ENCODE data around the gene CD44. TPM values are rescaled to one million over a fixed set of nuclear protein-coding genes. Genes with fewer than 3 reads are reported as not detected.
A peak's percentile ranks its signal among the peaks of the same experiment; 100 is the strongest.

The CD44 gene
- total and polyA plus RNA-seq, 10 of the 15 experiments (the other 5 are each of a cell fraction or from before 2014, with no cell fraction given) = 57.1 to 293 (median 120) TPM

- no TSS peak for BruUV-seq (replicated peaks)
- in situ Hi-C loops (cut with MboI) = no loop called here
- Histone ChIP-seq H3K27ac (ENCODE audit: control insufficient read depth, insufficient read depth) (no peak overlapping the region), H3K9me3 (replicated peaks; ENCODE audit: control insufficient read depth, insufficient read depth, low read length) (no peaks in the 10 kb centered on the region), H3K36me3 (ENCODE audit: control insufficient read depth in 2 of 2, insufficient read depth in 2 of 2, low read length in 1 of 2) (peaks cover 0 to 2% of the 10 kb centered on the region in 2 experiments; a peak in 2 of 4 replicates), H3K4me3 (no peak overlapping the region), H4K20me1 (ENCODE audit: control insufficient read depth, insufficient read depth) (no peaks in the 10 kb centered on the region), H3K27me3 (replicated peaks in 1 of 2; ENCODE audit: control insufficient read depth in 2 of 2, insufficient read depth in 2 of 2, low read length in 1 of 2) (no peaks in the 10 kb centered on the region), H3K9ac (ENCODE audit: control insufficient read depth, insufficient read depth, low read length) (0 out of 2 replicates have a peak overlapping the region, but pooled peaks have one; percentile 8), H3K4me1 (ENCODE audit: control insufficient read depth, insufficient read depth, low read length) (peaks cover 52% of the 10 kb centered on the region), H3K4me2 (ENCODE audit: control insufficient read depth, insufficient read depth) (peak overlapping the region; percentile 53), H2AFZ (ENCODE audit: control insufficient read depth, low read depth, low read length) (no peak overlapping the region), H3K79me2 (ENCODE audit: control insufficient read depth, insufficient read depth, low read length) (peaks cover 51% of the 10 kb centered on the region)
- FAIRE-seq = no peak
- RAD21 ChIA-PET (ENCODE audit: unreplicated experiment) = interaction anchor here (0.7 to 7.5 kb wide), 24 partner anchors 9 to 229 kb away, joined by 3 to 56 read pairs (median 5); partner anchors contain the start of gene CD44
- CTCF ChIA-PET = interaction anchor here (0.6 to 8.1 kb wide), 34 partner anchors 9 to 577 kb away, joined by 3 to 111 read pairs (median 4); partner anchors contain the start of gene CD44
- no peak for DNase-seq (ENCODE audit: low read depth, low spot score)
- ATAC-seq = no peak
- SMC1A ChIA-PET (ENCODE audit: uncharacterized antibody, unreplicated experiment) = interaction anchor here (0.6 to 16.2 kb wide), 33 partner anchors 8 to 241 kb away, joined by 3 to 260 read pairs (median 4); partner anchors contain the start of gene CD44
- intact Hi-C loops (cut with micrococcal nuclease; ENCODE audit: unreplicated experiment) = no loop called here
- POLR2A ChIA-PET = interaction anchor here (1.0 to 4.3 kb wide), 7 partner anchors 9 to 163 kb away, joined by 3 to 22 read pairs (median 5); partner anchors contain the start of gene CD44
- 18% methylated on average over 2 of the region's 2 CpGs for WGBS (ENCODE audit: insufficient coverage, insufficient replicate concordance, low lambda C conversion rate, missing lambda C conversion rate)
- TF ChIP-seq PAX8 (IDR thresholded peaks at IDR 0.05) (no peak), MTA3 (IDR thresholded peaks at IDR 0.05; ENCODE audit: borderline replicate concordance, low read length) (no peak), PAX5 (IDR thresholded peaks at IDR 0.05; ENCODE audit: borderline replicate concordance, low read depth, low read length) (0 out of 2 replicates have a peak, but pooled peaks have one; percentile 32), ESRRA (IDR thresholded peaks at IDR 0.05; ENCODE audit: low read length) (no peak), NFIC (IDR thresholded peaks at IDR 0.05; ENCODE audit: low read depth, low read length) (0 out of 2 replicates have a peak, but pooled peaks have one; percentile 12), ZBTB40 (IDR thresholded peaks at IDR 0.05; ENCODE audit: borderline replicate concordance) (no peak), POLR2AphosphoS5 (IDR thresholded peaks at IDR 0.05; ENCODE audit: low read length) (peak; percentile 4; the same call in 1 of the 2 replicates)
Observed at GRCh38 chr11:35163209-35163608, 24.2 kb downstream of the CD44 start.

All from GM12878 (cell line).